Caco-2 (cell line): ENCODE data around the gene ABCF2. TPM values are rescaled to one million over a fixed set of nuclear protein-coding genes. Genes with fewer than 3 reads are reported as not detected.

ENCODE experiments used
- BruUV-seq: library from RNA; stranded (reverse); fragments of 400-500 nt; replicated peaks from 2 replicates; lab custom pipeline; 2021; lab: Mats Ljungman, UMichigan
- CTCF ChIA-PET: fragments of 300-600 bp; sonication (Branson Sonifier 250); formaldehyde crosslinking; loops from one replicate; lab custom pipeline; 2022; ENCODE audit warnings: antibody characterized with exemption; lab: Charles Lee
- POLR2A ChIA-PET: fragments of 300-600 bp; sonication (Branson Sonifier 250); formaldehyde crosslinking; loops from one replicate; lab custom pipeline; 2022; ENCODE audit warnings: antibody characterized with exemption; lab: Charles Lee
- DNase-seq, 2 experiments: peaks; one replicate each; pipeline versions ENCODE4 v3.0.0 to v3.0.0-alpha.2; 2020 to 2022
- H3K27me3 ChIP-seq: replicated peaks from 2 replicates; pipeline ENCODE4 v1.6.0; 2011; ENCODE audit warnings: low read length; ENCODE audit not compliant: control insufficient read depth, insufficient read depth
- H3K36me3 ChIP-seq: 2 replicates; pipeline ENCODE4 v1.5.1; 2011; ENCODE audit warnings: low read length; ENCODE audit not compliant: control insufficient read depth, insufficient read depth
- H3K4me1 ChIP-seq: fragments of 250-450 bp; sonication (Bioruptor Pico); 2 replicates; pipeline ENCODE4 v1.5.1; 2020; ENCODE audit warnings: mild to moderate bottlenecking
- H3K4me3 ChIP-seq: 2 replicates; pipeline ENCODE4 v1.5.1; 2011; ENCODE audit warnings: low read depth, mild to moderate bottlenecking, control low read depth, low read length
- H3K9me3 ChIP-seq: fragments of 250-450 bp; sonication (Bioruptor Pico); 2 replicates; pipeline ENCODE4 v1.5.1; 2020; ENCODE audit warnings: mild to moderate bottlenecking, moderate library complexity
- H3K27ac Mint-ChIP-seq: one replicate; pipeline ENCODE4 v1.8.0; 2022; ENCODE audit warnings: mixed read lengths; ENCODE audit not compliant: unreplicated experiment
- H3K27me3 Mint-ChIP-seq: one replicate; pipeline ENCODE4 v1.8.0; 2022; ENCODE audit warnings: mixed read lengths; ENCODE audit not compliant: insufficient read depth, unreplicated experiment
- H3K36me3 Mint-ChIP-seq: one replicate; pipeline ENCODE4 v1.8.0; 2022; ENCODE audit warnings: mild to moderate bottlenecking, mixed read lengths; ENCODE audit not compliant: insufficient read depth, unreplicated experiment
- H3K4me1 Mint-ChIP-seq: one replicate; pipeline ENCODE4 v1.8.0; 2022; ENCODE audit warnings: low read depth, mixed read lengths; ENCODE audit not compliant: unreplicated experiment
- H3K4me3 Mint-ChIP-seq: one replicate; pipeline ENCODE4 v1.8.0; 2022; ENCODE audit warnings: mild to moderate bottlenecking, moderate library complexity, mixed read lengths; ENCODE audit not compliant: unreplicated experiment
- H3K9me3 Mint-ChIP-seq: one replicate; pipeline ENCODE4 v1.8.0; 2022; ENCODE audit warnings: mixed read lengths; ENCODE audit not compliant: unreplicated experiment
- CTCF ChIP-seq, 2 experiments: fragments of 200-600 bp in 1 of 2; IDR thresholded peaks; 1 replicate in 1 of 2; 2 replicates in 1 of 2; pipeline versions ENCODE4 v1.5.1 to v1.8.0; 2011 to 2022; ENCODE audit warnings: antibody characterized with exemption in 1 of 2, control low read depth in 1 of 2, inconsistent platforms in 1 of 2, low read depth in 1 of 2, low read length in 1 of 2, mild to moderate bottlenecking in 1 of 2, moderate library complexity in 1 of 2; ENCODE audit not compliant: insufficient read depth in 1 of 2, severe bottlenecking in 1 of 2, unreplicated experiment in 1 of 2
- intact Hi-C: fragments of 100-400 bp; cut with micrococcal nuclease; formaldehyde crosslinking; loops from one replicate; pipeline ENCODE4 v1.10.0; 2022; ENCODE audit not compliant: unreplicated experiment
- total RNA-seq: library from RNA; stranded (reverse); gene quantifications from 2 replicates; pipeline ENCODE4 v1.2.3, GENCODE V29; 2022

ABCF2 gene
- total RNA-seq, 1 experiment from 2014 or later: 57.8 TPM

GRCh38 chr7:151188252-151188542 lies 38.8 kb downstream of the ABCF2 start:
- no peak overlapping the region for H3K4me3 Mint-ChIP-seq
- no peaks in the 10 kb centered on the region; the same call in 1 of the 2 replicates for H3K27me3 ChIP-seq
- no peaks in the 10 kb centered on the region for H3K4me1 Mint-ChIP-seq
- no peak overlapping the region for H3K27ac Mint-ChIP-seq
- H3K9me3 ChIP-seq: no peaks in the 10 kb centered on the region
- BruUV-seq: no TSS peak
- TF ChIP-seq CTCF (IDR thresholded peaks at IDR 0.05; ENCODE audit: insufficient read depth in 1 of 2, low read depth in 1 of 2, low read length in 1 of 2, severe bottlenecking in 1 of 2, unreplicated experiment in 1 of 2): no peak
- intact Hi-C loops: no loop called here
- DNase-seq: no peak
- no peak overlapping the region for H3K4me3 ChIP-seq
- no peaks in the 10 kb centered on the region for H3K36me3 ChIP-seq
- no peaks in the 10 kb centered on the region for H3K36me3 Mint-ChIP-seq
- H3K27me3 Mint-ChIP-seq: peaks cover 12% of the 10 kb centered on the region
- ChIA-PET POLR2A (no interaction called here), CTCF (no interaction called here)
- no peaks in the 10 kb centered on the region for H3K9me3 Mint-ChIP-seq
- H3K4me1 ChIP-seq: no peaks in the 10 kb centered on the region

- Mint-ChIP-seq H3K4me3 (no peak overlapping the region), H3K27ac (no peak overlapping the region), H3K4me1 (no peaks in the 10 kb centered on the region), H3K9me3 (no peaks in the 10 kb centered on the region), H3K36me3 (no peaks in the 10 kb centered on the region), H3K27me3 (peaks cover 12% of the 10 kb centered on the region)
- intact Hi-C loops: no loop called here
- no peak for TF ChIP-seq CTCF (IDR thresholded peaks at IDR 0.05; ENCODE audit: insufficient read depth in 1 of 2, low read depth in 1 of 2, low read length in 1 of 2, severe bottlenecking in 1 of 2, unreplicated experiment in 1 of 2)
- Histone ChIP-seq H3K4me1 (no peaks in the 10 kb centered on the region), H3K9me3 (no peaks in the 10 kb centered on the region), H3K4me3 (no peak overlapping the region), H3K36me3 (no peaks in the 10 kb centered on the region), H3K27me3 (no peaks in the 10 kb centered on the region; the same call in 1 of the 2 replicates)
- POLR2A ChIA-PET: no interaction called here
- CTCF ChIA-PET: no interaction called here
- BruUV-seq: no TSS peak
- no peak for DNase-seq
Measured at GRCh38 chr7:151187409-151188251, 39.4 kb downstream of the ABCF2 start.

GRCh38 chr7:151186640-151187408 lies 40.2 kb downstream of the ABCF2 start, which contains the start of gene ASB10:
ASB10 (minus strand) TSS chr7:151187250; CDS start chr7:151187130, 120 bp downstream.
- no peak for DNase-seq
- Histone ChIP-seq H3K4me1 (no peaks in the 10 kb centered on the region), H3K9me3 (no peaks in the 10 kb centered on the region), H3K27me3 (no peaks in the 10 kb centered on the region; the same call in 1 of the 2 replicates), H3K4me3 (no peak within 1 kb of the TSS), H3K36me3 (no peaks in the 10 kb centered on the region)
- no TSS peak for BruUV-seq
- TF ChIP-seq CTCF (IDR thresholded peaks at IDR 0.05; ENCODE audit: insufficient read depth in 1 of 2, low read depth in 1 of 2, low read length in 1 of 2, severe bottlenecking in 1 of 2, unreplicated experiment in 1 of 2): no peak
- intact Hi-C loops: no loop called here
- no peak within 1 kb of the TSS for H3K4me3 Mint-ChIP-seq
- no peaks in the 10 kb centered on the region for H3K4me1 Mint-ChIP-seq
- H3K36me3 Mint-ChIP-seq: no peaks in the 10 kb centered on the region
- no peak within 1 kb of the TSS for H3K27ac Mint-ChIP-seq
- peaks cover 12% of the 10 kb centered on the region for H3K27me3 Mint-ChIP-seq
- ChIA-PET CTCF (no interaction called here), POLR2A (no interaction called here)
- no peaks in the 10 kb centered on the region for H3K9me3 Mint-ChIP-seq
